Hepatocyte (in vitro differentiated cells): ENCODE results near the gene RGS10.

Experiments used
- CTCF ChIP-seq: fragments of 200-600 bp; sonication (generic); IDR thresholded peaks from 2 replicates; pipeline ENCODE4 v1.5.1; 2016; ENCODE audit warnings: antibody characterized with exemption, mild to moderate bottlenecking; ENCODE audit not compliant: poor library complexity
- EZH2 ChIP-seq: fragments of 200-600 bp; sonication (generic); IDR thresholded peaks from 2 replicates; pipeline ENCODE4 v1.6.1; 2016; ENCODE audit warnings: antibody characterized with exemption, mild to moderate bottlenecking, borderline replicate concordance
- EZH2phosphoT487 ChIP-seq: fragments of 200-600 bp; sonication (generic); IDR thresholded peaks from one replicate; pipeline ENCODE4 v1.6.1; 2018; ENCODE audit warnings: antibody characterized with exemption, mild to moderate bottlenecking, low read depth, moderate library complexity; ENCODE audit not compliant: unreplicated experiment, severe bottlenecking

GRCh38 chr10:119474606-119475005 lies 67.9 kb downstream of the RGS10 start:
- TF ChIP-seq CTCF = no peak
- no peak for TF ChIP-seq EZH2
- TF ChIP-seq EZH2phosphoT487 = no peak
